MM.1S (cell line): ENCODE data around the gene FAM118A.

Experiments used
- DNase-seq: peaks from one replicate; pipeline ENCODE4 v3.0.0-alpha.2; 2015
- H2AFZ ChIP-seq: fragments of 300-600 bp; sonication (generic); 2 replicates; pipeline ENCODE4 v1.6.0; 2016; ENCODE audit warnings: antibody characterized with exemption, low read length
- H3F3A ChIP-seq: fragments of 300-600 bp; sonication (generic); 2 replicates; pipeline ENCODE4 v1.6.1; 2016; ENCODE audit warnings: mild to moderate bottlenecking, antibody characterized with exemption, low read length, moderate library complexity, mixed read lengths; ENCODE audit not compliant: insufficient read depth
- H3K27ac ChIP-seq: fragments of 300-600 bp; sonication (generic); 2 replicates; pipeline ENCODE4 v1.5.1; 2016; ENCODE audit warnings: mild to moderate bottlenecking, low read length
- H3K27me3 ChIP-seq: fragments of 300-600 bp; sonication (generic); replicated peaks from 2 replicates; pipeline ENCODE4 v1.6.0; 2016; ENCODE audit warnings: low read length; ENCODE audit not compliant: insufficient read depth
- H3K36me3 ChIP-seq: fragments of 300-600 bp; sonication (generic); replicated peaks from 2 replicates; pipeline ENCODE4 v1.6.1; 2016; ENCODE audit warnings: mild to moderate bottlenecking, low read length, mixed read lengths; ENCODE audit not compliant: insufficient read depth
- H3K4me1 ChIP-seq: fragments of 300-600 bp; sonication (generic); 2 replicates; pipeline ENCODE4 v1.6.1; 2016; ENCODE audit warnings: low read length, mixed read lengths
- H3K4me2 ChIP-seq: fragments of 300-600 bp; sonication (generic); 2 replicates; pipeline ENCODE4 v1.6.0; 2016; ENCODE audit warnings: low read depth, low read length
- H3K4me3 ChIP-seq: fragments of 300-600 bp; sonication (generic); 2 replicates; pipeline ENCODE4 v1.5.1; 2016; ENCODE audit warnings: low read length, mixed read lengths
- H3K79me2 ChIP-seq: fragments of 300-600 bp; sonication (generic); 2 replicates; pipeline ENCODE4 v1.6.1; 2016; ENCODE audit warnings: mixed run types, low read length, mixed read lengths
- H3K9ac ChIP-seq: fragments of 300-600 bp; sonication (generic); 2 replicates; pipeline ENCODE4 v1.6.1; 2016; ENCODE audit warnings: low read length, mixed read lengths
- H3K9me2 ChIP-seq: fragments of 300-600 bp; sonication (generic); replicated peaks from 2 replicates; pipeline ENCODE4 v1.6.1; 2016; ENCODE audit warnings: mild to moderate bottlenecking, low read length, mixed read lengths; ENCODE audit not compliant: insufficient read depth
- H3K9me3 ChIP-seq: fragments of 300-600 bp; sonication (generic); replicated peaks from 2 replicates; pipeline ENCODE4 v1.6.1; 2016; ENCODE audit warnings: mild to moderate bottlenecking, low read length, mixed read lengths; ENCODE audit not compliant: insufficient read depth
- H4K20me1 ChIP-seq: fragments of 300-600 bp; sonication (generic); 2 replicates; pipeline ENCODE4 v1.6.1; 2016; ENCODE audit warnings: mild to moderate bottlenecking, low read length, moderate library complexity, mixed read lengths; ENCODE audit not compliant: insufficient read depth
- CTCF ChIP-seq: fragments of 300-600 bp; sonication (generic); IDR thresholded peaks from 2 replicates; pipeline ENCODE4 v1.5.1; 2016; ENCODE audit warnings: antibody characterized with exemption, low read length, mixed read lengths
- EZH2 ChIP-seq: fragments of 300-600 bp; sonication (generic); optimal IDR thresholded peaks from 2 replicates; pipeline ENCODE3; 2017; ENCODE audit warnings: low read depth, mild to moderate bottlenecking, antibody characterized with exemption, low read length, mixed read lengths
- EZH2phosphoT487 ChIP-seq: fragments of 300-600 bp; sonication (generic); IDR thresholded peaks from 2 replicates; pipeline ENCODE4 v1.6.1; 2018; ENCODE audit warnings: antibody characterized with exemption, low read length

FAM118A gene

GRCh38 chr22:45381348-45381747 lies 71.6 kb downstream of the FAM118A start:
- Histone ChIP-seq H3K4me2 (no peak overlapping the region), H3K79me2 (no peaks in the 10 kb centered on the region), H3K36me3 (no peaks in the 10 kb centered on the region), H3K4me1 (peaks cover 9% of the 10 kb centered on the region), H4K20me1 (no peaks in the 10 kb centered on the region), H2AFZ (no peak overlapping the region), H3K9ac (no peak overlapping the region), H3K4me3 (no peak overlapping the region), H3K9me3 (no peaks in the 10 kb centered on the region), H3F3A (0 out of 2 replicates have a peak, but pooled peaks cover under 1% of the 10 kb centered on the region), H3K9me2 (no peaks in the 10 kb centered on the region), H3K27ac (no peak overlapping the region), H3K27me3 (no peaks in the 10 kb centered on the region)
- TF ChIP-seq CTCF (no peak), EZH2phosphoT487 (no peak), EZH2 (no peak)
- no peak for DNase-seq

- Histone ChIP-seq H3K9ac (no peak overlapping the region), H4K20me1 (no peaks in the 10 kb centered on the region), H2AFZ (no peak overlapping the region), H3K4me1 (no peaks in the 10 kb centered on the region), H3K4me3 (no peak overlapping the region), H3K27ac (no peak overlapping the region), H3K36me3 (no peaks in the 10 kb centered on the region), H3K9me3 (no peaks in the 10 kb centered on the region), H3K9me2 (no peaks in the 10 kb centered on the region), H3F3A (no peaks in the 10 kb centered on the region), H3K27me3 (no peaks in the 10 kb centered on the region), H3K79me2 (no peaks in the 10 kb centered on the region), H3K4me2 (no peak overlapping the region)
- no peak for TF ChIP-seq CTCF
- no peak for DNase-seq
Measured at GRCh38 chr22:45389546-45389945, 79.8 kb downstream of the FAM118A start.
